Activated T-cell treated with anti-CD3 and anti-CD28 coated beads, Interleukin-2, amount 50 U/mL, for 72 hours (primary cell): ENCODE measurements around the gene MAP3K14. TPM values are rescaled to one million over a fixed set of nuclear protein-coding genes. Genes with fewer than 3 reads are reported as not detected.

ENCODE experiments used
- total RNA-seq, 2 donors: library from RNA; stranded (reverse); gene quantifications; one replicate each; pipeline ENCODE4 v1.2.3, GENCODE V29; 2022

MAP3K14 gene
- total RNA-seq, 2 donors from 2014 or later, result 71.8 to 78.0 TPM

Other genes with a start within 250 kb of the MAP3K14 start
- gene PLCD3, start 184.5 kb downstream of the MAP3K14 start, total RNA-seq, result 1 to 10 TPM; 3.1 to 4.5 TPM
- 10 to 100 TPM; 17.9 to 20.1 TPM for gene ACBD4, start 181.3 kb downstream of the MAP3K14 start, total RNA-seq
- 10 to 100 TPM; 58.0 to 63.3 TPM for gene HEXIM1, start 168.5 kb downstream of the MAP3K14 start, total RNA-seq
- gene HEXIM2, start 155.1 kb downstream of the MAP3K14 start, total RNA-seq, result 10 to 100 TPM; 12.5 to 13.0 TPM
- gene FMNL1, start 95.1 kb downstream of the MAP3K14 start, total RNA-seq, result 100 to 1,000 TPM; 559 to 689 TPM
- 1 to 10 TPM; 1.4 to 1.7 TPM for gene SPATA32, start 54.9 kb downstream of the MAP3K14 start, total RNA-seq
- 10 to 100 TPM; 41.4 to 42.6 TPM for gene ARHGAP27, start 115.8 kb upstream of the MAP3K14 start, total RNA-seq
- 10 to 100 TPM; 30.4 to 33.3 TPM for gene PLEKHM1, start 173.7 kb upstream of the MAP3K14 start, total RNA-seq